Activated B cell treated with CpG ODN at 0.5 μM for 24 hours (primary cell): ENCODE results near the gene FN3KRP. TPM values are rescaled to one million over a fixed set of nuclear protein-coding genes. Genes with fewer than 3 reads are reported as not detected.
A peak's percentile ranks its signal among the peaks of the same experiment; 100 is the strongest.

Experiments
- ATAC-seq: fragments of 200-7000 bp; cut with Tn5 transposase; one replicate; pipeline ENCODE4 v1.10.0; 2021; ENCODE audit warnings: low read depth, mild to moderate bottlenecking, moderate library complexity
- CTCF ChIA-PET: fragments of 350-600 bp; sonication (Branson Sonifier 250); formaldehyde crosslinking; loops from one replicate; lab custom pipeline; 2021; ENCODE audit warnings: antibody characterized with exemption; lab: Charles Lee
- POLR2A ChIA-PET: fragments of 350-600 bp; sonication (Branson Sonifier 250); formaldehyde crosslinking; loops from one replicate; lab custom pipeline; 2021; ENCODE audit warnings: antibody characterized with exemption; lab: Charles Lee
- DNase-seq: peaks from one replicate; pipeline ENCODE4 v3.0.0; 2022
- H3K27ac Mint-ChIP-seq: one replicate; pipeline ENCODE4 v1.8.0; 2020; ENCODE audit warnings: mixed read lengths
- H3K27me3 Mint-ChIP-seq: one replicate; pipeline ENCODE4 v1.8.0; 2021; ENCODE audit warnings: mixed read lengths
- H3K36me3 Mint-ChIP-seq: one replicate; pipeline ENCODE4 v1.8.0; 2021; ENCODE audit warnings: low read depth, mixed read lengths
- H3K4me1 Mint-ChIP-seq: one replicate; pipeline ENCODE4 v1.8.0; 2021; ENCODE audit warnings: mixed read lengths
- H3K4me3 Mint-ChIP-seq: one replicate; pipeline ENCODE4 v1.8.0; 2020; ENCODE audit warnings: mild to moderate bottlenecking, mixed read lengths
- H3K9me3 Mint-ChIP-seq: one replicate; pipeline ENCODE4 v1.8.0; 2020; ENCODE audit warnings: mixed read lengths
- CTCF ChIP-seq: fragments of 200-600 bp; IDR thresholded peaks from one replicate; pipeline ENCODE4 v1.8.0; 2022; ENCODE audit warnings: antibody characterized with exemption, mild to moderate bottlenecking
- intact Hi-C: fragments of 100-400 bp; cut with micrococcal nuclease; formaldehyde crosslinking; loops from one replicate; pipeline ENCODE4 v1.15.1; 2024
- total RNA-seq: library from RNA; stranded (reverse); gene quantifications from 2 replicates; pipeline ENCODE4 v1.2.3, GENCODE V29; 2022

FN3KRP gene
- total RNA-seq, 1 donor from 2014 or later, result 28.5 TPM

- H3K4me3 Mint-ChIP-seq, result no peak overlapping the region
- no peak for DNase-seq
- intact Hi-C loops, result loop anchor here (5.0 kb wide), 1 partner anchor 277 kb away; the partner anchor contains the start of genes HEXD and OGFOD3
- peaks cover 5% of the 10 kb centered on the region for H3K36me3 Mint-ChIP-seq
- POLR2A ChIA-PET, result interaction anchor here (0.6 to 0.7 kb wide), 2 partner anchors 103 to 159 kb away, joined by 3 to 4 read pairs; no protein-coding TSS in a partner anchor
- H3K4me1 Mint-ChIP-seq, result peaks cover 15% of the 10 kb centered on the region
- CTCF ChIA-PET, result no interaction called here
- no peak for TF ChIP-seq CTCF
- peaks cover 4% of the 10 kb centered on the region for H3K27me3 Mint-ChIP-seq
- ATAC-seq, result no peak
- H3K9me3 Mint-ChIP-seq, result peaks cover 10% of the 10 kb centered on the region
- no peak overlapping the region for H3K27ac Mint-ChIP-seq
Observed at GRCh38 chr17:82694647-82695046, 21.9 kb upstream of the FN3KRP start.

- DNase-seq, result no peak
- TF ChIP-seq CTCF, result no peak
- no peak for ATAC-seq
- POLR2A ChIA-PET, result no interaction called here
- intact Hi-C loops, result loop anchor here (5.0 kb wide), 1 partner anchor 279 kb away; the partner anchor contains the start of genes HEXD and OGFOD3
- H3K27me3 Mint-ChIP-seq, result peaks cover 4% of the 10 kb centered on the region
- H3K4me1 Mint-ChIP-seq, result peaks cover 16% of the 10 kb centered on the region
- H3K36me3 Mint-ChIP-seq, result peaks cover 5% of the 10 kb centered on the region
- peaks cover 10% of the 10 kb centered on the region for H3K9me3 Mint-ChIP-seq
- no peak overlapping the region for H3K27ac Mint-ChIP-seq
- CTCF ChIA-PET, result no interaction called here
- peak overlapping the region; percentile 44 for H3K4me3 Mint-ChIP-seq
Observed at GRCh38 chr17:82696259-82696658, 20.2 kb upstream of the FN3KRP start.

- H3K36me3 Mint-ChIP-seq, result peaks cover 5% of the 10 kb centered on the region
- H3K4me3 Mint-ChIP-seq, result peak overlapping the region; percentile 61
- H3K4me1 Mint-ChIP-seq, result peaks cover 16% of the 10 kb centered on the region
- no peak for DNase-seq
- ChIA-PET POLR2A (no interaction called here), CTCF (no interaction called here)
- ATAC-seq, result no peak
- peaks cover 4% of the 10 kb centered on the region for H3K27me3 Mint-ChIP-seq
- intact Hi-C loops, result loop anchor here (5.0 kb wide), 1 partner anchor 280 kb away; the partner anchor contains the start of genes HEXD and OGFOD3
- H3K27ac Mint-ChIP-seq, result no peak overlapping the region
- H3K9me3 Mint-ChIP-seq, result peaks cover 10% of the 10 kb centered on the region
- no peak for TF ChIP-seq CTCF
Observed at GRCh38 chr17:82696916-82697807, 19.3 kb upstream of the FN3KRP start.

GRCh38 chr17:82697808-82698064 is 18.8 kb upstream of the FN3KRP start:
- peaks cover 5% of the 10 kb centered on the region for H3K36me3 Mint-ChIP-seq
- H3K4me3 Mint-ChIP-seq, result peak overlapping the region; percentile 61
- CTCF ChIA-PET, result no interaction called here
- H3K9me3 Mint-ChIP-seq, result peaks cover 10% of the 10 kb centered on the region
- peaks cover 4% of the 10 kb centered on the region for H3K27me3 Mint-ChIP-seq
- ATAC-seq (no peak), DNase-seq (no peak)
- no peak for TF ChIP-seq CTCF
- no peak overlapping the region for H3K27ac Mint-ChIP-seq
- H3K4me1 Mint-ChIP-seq, result peaks cover 16% of the 10 kb centered on the region
- POLR2A ChIA-PET, result no interaction called here
- intact Hi-C loops, result loop anchor here (1.0 to 5.0 kb wide), 4 partner anchors 19 to 280 kb away; partner anchors contain the start of genes FN3KRP, HEXD, OGFOD3 and WDR45B
